Right cardiac atrium (tissue), 5 donors: ENCODE measurements around the gene ADAMTS8. TPM values are rescaled to one million over a fixed set of nuclear protein-coding genes. Genes with fewer than 3 reads are reported as not detected.

ENCODE experiments used
- ATAC-seq, 2 donors: fragments of 200-7000 bp; cut with Tn5 transposase; one replicate each; pipeline versions ENCODE4 v1.8.0 to v1.9.1; 2020; ENCODE audit warnings: moderate library complexity in 2 of 2, mild to moderate bottlenecking in 1 of 2
- DNase-seq, 3 donors: peaks; one replicate each; pipeline ENCODE4 v3.0.0-alpha.2; 2020
- H3K27ac ChIP-seq: one replicate; pipeline ENCODE4 v1.5.1; 2013; ENCODE audit warnings: mild to moderate bottlenecking, low read length, control low read depth, moderate library complexity
- H3K27me3 ChIP-seq: one replicate; pipeline ENCODE4 v1.6.1; 2013; ENCODE audit not compliant: control insufficient read depth, insufficient read depth
- H3K4me1 ChIP-seq: one replicate; pipeline ENCODE4 v1.6.1; 2013; ENCODE audit warnings: low read length; ENCODE audit not compliant: control insufficient read depth, insufficient read depth
- H3K4me3 ChIP-seq: one replicate; pipeline ENCODE4 v1.5.1; 2013; ENCODE audit warnings: low read length, control low read depth
- H3K9me3 ChIP-seq: one replicate; pipeline ENCODE4 v1.6.1; 2013; ENCODE audit warnings: low read length; ENCODE audit not compliant: control insufficient read depth
- WGBS: extraction: QIAGEN DNeasy Blood & Tissue Kit; methylation state at CpG from one replicate; pipeline ENCODE4 v1.1.7; 2013; 5-methylcytosine and 5-hydroxymethylcytosine counted together
- intact Hi-C, 4 donors: fragments of 100-400 bp; cut with DNase I; formaldehyde crosslinking; loops; one replicate each; pipeline versions ENCODE4 v1.11.0 to v1.14.0; 2022 to 2023
- polyA plus RNA-seq: library from polyadenylated mRNA; stranded (reverse); fragments of 200-250 nt; gene quantifications from one replicate; pipeline ENCODE4 v1.2.3, GENCODE V29; 2013
- total RNA-seq, 4 donors: library from RNA; stranded (reverse); fragmentation: NEBNext Ultra II Directional; extraction: Animal tissue kit (Norgen Biotek cat#: 25700); gene quantifications; one replicate each; pipeline ENCODE4 v1.2.1, GENCODE V29; 2021
- donor health status: healthy with polysubstance abuse.
- donor health status: DM: no; HTN: yes; CAD: no.
- donor health status: DM: no; HTN: no; CAD: no.
- donor health status: DM: no; HTN: yes; CAD: no; lungs with severe emphysema.
- donor health status: DM: yes; HTN: yes; CAD: no.

The ADAMTS8 gene
- total and polyA plus RNA-seq, 5 donors: 0.45 to 10.1 (median 0.88) TPM

DNA sequence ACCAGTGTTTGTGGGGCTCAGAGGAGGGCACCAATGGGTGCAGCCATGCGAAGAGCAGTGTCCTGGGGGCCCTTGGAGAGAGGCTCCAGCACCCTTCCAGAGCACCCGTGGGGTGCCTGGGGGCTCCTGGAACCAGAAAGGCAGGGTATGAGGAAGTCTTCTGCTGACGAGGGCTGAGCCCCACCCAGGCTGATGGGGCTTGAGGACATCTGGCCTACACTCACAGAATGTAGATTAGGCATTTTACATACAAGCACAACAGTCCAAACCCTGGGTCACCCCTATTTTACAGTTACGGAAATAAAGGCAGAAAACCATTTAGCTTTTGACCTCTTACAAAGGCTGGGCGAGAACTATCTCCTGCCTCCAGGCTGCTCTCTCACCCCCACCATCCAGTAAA, 47.6 kb downstream of the ADAMTS8 start:
- ATAC-seq (no peak), DNase-seq (no peak)
- no peak overlapping the region for H3K27ac ChIP-seq
- H3K9me3 ChIP-seq: no peaks in the 10 kb centered on the region
- WGBS: 64% methylated on average over 5 of the region's 5 CpGs
- intact Hi-C loops: no loop called here
- peaks cover 2% of the 10 kb centered on the region for H3K4me1 ChIP-seq
- no peak overlapping the region for H3K4me3 ChIP-seq
- no peaks in the 10 kb centered on the region for H3K27me3 ChIP-seq

DNA sequence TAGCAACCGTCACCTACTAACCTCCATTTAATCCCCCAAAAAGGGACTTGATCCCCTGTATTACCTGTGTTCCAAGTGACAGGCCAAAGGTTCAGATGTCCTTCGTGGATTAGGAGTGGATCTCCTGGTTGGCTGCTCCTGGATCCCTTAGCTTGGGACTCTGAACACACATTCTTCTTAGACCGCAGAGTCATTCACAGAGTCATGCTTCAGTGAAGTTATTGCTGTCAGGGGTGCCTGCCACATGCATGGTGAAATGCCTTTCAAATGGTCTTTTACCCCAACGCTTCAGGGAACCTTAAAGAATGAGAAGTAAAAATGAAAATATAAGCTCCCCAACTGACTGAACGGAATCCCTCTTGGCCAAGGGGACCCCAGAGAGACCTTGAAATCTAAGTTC, 49.1 kb downstream of the ADAMTS8 start:
- H3K9me3 ChIP-seq: no peaks in the 10 kb centered on the region
- intact Hi-C loops: no loop called here
- H3K27ac ChIP-seq: no peak overlapping the region
- H3K4me1 ChIP-seq: peaks cover 2% of the 10 kb centered on the region
- ATAC-seq: no peak
- no peak overlapping the region for H3K4me3 ChIP-seq
- H3K27me3 ChIP-seq: no peaks in the 10 kb centered on the region
- 95% methylated on average over 5 of the region's 5 CpGs for WGBS
- no peak for DNase-seq

DNA sequence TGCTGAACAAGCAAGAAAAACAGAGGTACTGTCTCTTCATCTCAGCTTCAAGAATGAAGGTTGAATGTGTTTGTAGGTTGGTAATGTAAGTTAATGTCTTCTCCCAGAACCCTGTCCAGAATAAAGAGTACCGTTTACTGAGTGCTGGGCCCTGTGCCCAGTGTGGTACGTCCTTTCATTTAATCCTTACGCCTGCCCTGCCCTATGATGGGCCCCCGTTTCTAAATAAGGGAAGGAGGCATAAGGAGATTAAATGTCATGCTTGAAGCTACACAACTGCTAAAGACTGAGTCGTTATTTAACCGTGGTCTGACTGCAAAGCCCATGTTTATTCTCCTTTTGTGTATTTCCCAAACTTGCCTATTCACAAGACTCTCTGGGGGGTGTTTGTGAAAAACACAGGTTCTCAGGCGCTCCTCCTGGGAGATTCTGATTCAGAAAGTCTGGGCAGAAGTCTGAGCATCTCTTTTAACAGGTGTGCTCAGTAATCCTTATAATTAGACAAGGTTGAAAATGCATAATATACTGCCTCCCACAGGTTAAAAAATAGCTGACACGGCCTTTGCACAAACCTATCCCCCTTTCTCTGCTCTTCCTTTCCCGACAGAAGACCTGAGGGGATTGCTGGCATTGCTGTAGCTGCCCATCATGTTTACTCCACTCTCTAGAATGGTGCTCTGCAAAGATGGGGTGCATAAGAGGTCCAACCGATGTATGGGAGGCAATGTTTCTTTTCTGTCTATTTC, 57.4 kb downstream of the ADAMTS8 start:
- intact Hi-C loops: no loop called here
- H3K27ac ChIP-seq: no peak overlapping the region
- ATAC-seq (no peak), DNase-seq (no peak)
- H3K4me1 ChIP-seq: peaks cover 2% of the 10 kb centered on the region
- H3K27me3 ChIP-seq: no peaks in the 10 kb centered on the region
- no peak overlapping the region for H3K4me3 ChIP-seq
- H3K9me3 ChIP-seq: no peaks in the 10 kb centered on the region
- WGBS: 53% methylated on average over 10 of the region's 10 CpGs

DNA sequence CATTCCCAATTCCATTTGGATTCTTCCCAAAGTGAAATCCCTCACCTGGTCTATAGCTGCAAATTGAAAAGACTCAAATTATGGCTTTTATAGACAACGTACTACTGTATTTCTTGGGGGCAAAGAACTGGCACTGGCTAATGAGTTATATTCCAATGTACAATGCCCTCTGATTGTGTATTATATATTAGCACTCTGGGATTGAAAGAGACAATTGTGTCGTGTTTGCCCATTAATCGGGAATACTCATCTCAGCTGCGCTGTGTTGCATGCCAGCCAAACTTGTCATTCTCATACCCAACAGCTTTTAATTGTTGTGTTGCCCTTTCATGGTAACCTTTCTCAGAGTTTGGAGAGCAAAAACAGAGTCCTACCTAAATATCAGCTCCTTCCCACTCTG, 58.7 kb downstream of the ADAMTS8 start:
- H3K27ac ChIP-seq: no peak overlapping the region
- H3K27me3 ChIP-seq: no peaks in the 10 kb centered on the region
- WGBS: 86% methylated on average over 4 of the region's 4 CpGs
- H3K4me1 ChIP-seq: peaks cover 2% of the 10 kb centered on the region
- intact Hi-C loops: no loop called here
- no peak overlapping the region for H3K4me3 ChIP-seq
- ATAC-seq (no peak), DNase-seq (no peak)
- no peaks in the 10 kb centered on the region for H3K9me3 ChIP-seq

DNA sequence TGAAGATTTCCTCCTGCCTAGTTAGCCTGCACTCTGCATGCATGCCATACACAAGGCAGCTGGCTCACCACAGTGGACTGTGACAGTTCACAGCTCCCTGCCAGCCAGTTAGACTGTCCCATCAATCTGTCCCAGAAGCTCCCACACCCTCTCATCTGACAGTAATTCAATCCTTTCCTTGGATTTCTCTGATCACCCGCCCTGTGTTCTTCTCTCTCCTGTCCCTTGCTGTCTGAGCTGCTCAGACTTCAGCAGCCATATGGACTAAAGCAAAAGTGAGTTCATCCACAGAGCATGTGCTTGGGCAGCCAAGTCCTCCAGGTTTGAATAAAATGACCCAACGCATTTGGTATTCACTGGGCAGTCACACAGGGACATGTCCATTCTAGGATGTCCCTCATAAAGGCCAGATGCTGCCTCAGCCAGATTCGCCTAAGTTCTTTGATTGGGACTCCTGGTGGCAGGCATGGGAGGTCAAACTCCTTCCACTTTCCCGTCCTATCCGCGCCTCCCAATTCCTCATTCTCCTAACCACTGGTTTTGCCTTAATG, 59.2 kb downstream of the ADAMTS8 start:
- DNase-seq: no peak
- no peaks in the 10 kb centered on the region for H3K27me3 ChIP-seq
- H3K4me1 ChIP-seq: peaks cover 2% of the 10 kb centered on the region
- intact Hi-C loops: no loop called here
- no peak overlapping the region for H3K4me3 ChIP-seq
- H3K27ac ChIP-seq: peak overlapping the region; percentile 34
- peak; percentile 77 to 89 for ATAC-seq
- WGBS: 58% methylated on average over 6 of the region's 6 CpGs
- H3K9me3 ChIP-seq: no peaks in the 10 kb centered on the region

DNA sequence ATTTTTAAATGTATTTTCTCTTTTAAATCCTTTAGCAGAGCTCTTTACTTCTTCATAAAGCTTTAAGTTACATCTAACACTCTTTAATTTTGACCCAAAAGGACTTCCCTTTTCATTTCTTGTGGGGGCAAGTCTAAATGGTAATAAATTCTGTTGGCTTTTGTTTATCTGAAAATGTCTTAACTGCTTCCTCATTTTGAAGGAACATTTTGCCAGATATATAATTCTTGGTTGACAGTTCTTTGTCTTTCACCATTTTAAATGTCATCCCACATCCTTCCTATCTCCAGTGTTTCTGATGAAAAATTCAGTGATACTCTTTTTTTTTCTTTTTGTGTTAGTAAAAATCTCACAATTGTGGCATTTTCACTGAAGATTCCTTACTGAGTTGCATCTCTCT, 69.0 kb downstream of the ADAMTS8 start:
- intact Hi-C loops: no loop called here
- DNase-seq (no peak), ATAC-seq (no peak)
- Histone ChIP-seq H3K4me1 (no peaks in the 10 kb centered on the region), H3K27me3 (no peaks in the 10 kb centered on the region), H3K4me3 (no peak overlapping the region), H3K9me3 (no peaks in the 10 kb centered on the region), H3K27ac (no peak overlapping the region)

DNA sequence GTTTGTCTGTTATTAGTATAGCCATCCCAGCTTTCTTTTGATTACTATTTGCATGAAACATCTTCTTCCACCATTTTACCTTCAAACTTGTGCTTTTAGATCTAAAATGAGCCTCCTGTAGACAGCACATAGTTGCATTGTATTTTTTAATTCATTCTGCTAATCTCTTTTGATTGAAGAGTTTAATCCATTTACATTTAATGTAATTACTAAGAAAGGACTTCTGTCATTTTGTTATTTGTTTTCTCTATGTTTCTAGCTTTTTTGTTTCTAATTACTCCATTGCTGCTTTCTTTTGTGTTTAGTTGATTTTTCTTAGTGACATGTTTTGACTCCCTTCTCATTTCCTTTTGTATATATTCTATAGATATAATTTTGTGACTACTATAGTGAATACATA, 70.0 kb downstream of the ADAMTS8 start:
- intact Hi-C loops: no loop called here
- no peak for DNase-seq
- no peaks in the 10 kb centered on the region for H3K4me1 ChIP-seq
- H3K4me3 ChIP-seq: no peak overlapping the region
- no peaks in the 10 kb centered on the region for H3K9me3 ChIP-seq
- H3K27me3 ChIP-seq: no peaks in the 10 kb centered on the region
- H3K27ac ChIP-seq: no peak overlapping the region
- no peak for ATAC-seq

Other genes starting within 250 kb of the ADAMTS8 start
- gene ZBTB44, start 113.7 kb downstream of the ADAMTS8 start, total RNA-seq: 10 to 100 TPM; 42.9 to 47.0 (median 46.2) TPM
- 16.2 TPM for gene ZBTB44, start 113.7 kb downstream of the ADAMTS8 start, polyA plus RNA-seq
- gene ADAMTS15, start 20.0 kb upstream of the ADAMTS8 start, total RNA-seq: 10 to 100 TPM; 13.4 to 30.2 (median 30.0) TPM
- 13.7 TPM for gene ADAMTS15, start 20.0 kb upstream of the ADAMTS8 start, polyA plus RNA-seq